Neural cell (in vitro differentiated cells): ENCODE measurements around the gene ARL8A. TPM values are rescaled to one million over a fixed set of nuclear protein-coding genes. Genes with fewer than 3 reads are reported as not detected.

ENCODE experiments used
- H2AFZ ChIP-seq: fragments of 200-600, 300-800 bp; sonication (generic), shearing (Covaris generic); 2 replicates; pipeline ENCODE4 v1.6.0; 2014; ENCODE audit warnings: low read depth, mild to moderate bottlenecking, antibody characterized with exemption, low read length, moderate library complexity
- H3F3A ChIP-seq: fragments of 200-600 bp; shearing (Covaris generic); 2 replicates; pipeline ENCODE4 v1.6.1; 2016; ENCODE audit warnings: mild to moderate bottlenecking, moderate library complexity, mixed read lengths, antibody characterized with exemption, low read length; ENCODE audit not compliant: insufficient read depth, poor library complexity, severe bottlenecking
- H3K27ac ChIP-seq: fragments of 200-600, 300-800 bp; sonication (generic), shearing (Covaris generic); 2 replicates; pipeline ENCODE4 v1.5.1; 2014; ENCODE audit warnings: mild to moderate bottlenecking, low read length, moderate library complexity
- H3K27me3 ChIP-seq: fragments of 300-800, 200-600 bp; sonication (generic), shearing (Covaris generic); 2 replicates; pipeline ENCODE4 v1.6.0; 2014; ENCODE audit warnings: mild to moderate bottlenecking, low read depth, low read length, moderate library complexity; ENCODE audit not compliant: insufficient read depth
- H3K36me3 ChIP-seq: fragments of 300-800, 200-600 bp; sonication (generic), shearing (Covaris generic); 2 replicates; pipeline ENCODE4 v1.5.1; 2014; ENCODE audit warnings: mild to moderate bottlenecking, antibody characterized with exemption, low read length, moderate library complexity; ENCODE audit not compliant: insufficient read depth
- H3K4me2 ChIP-seq: fragments of 300-800, 200-600 bp; sonication (generic), shearing (Covaris generic); 2 replicates; pipeline ENCODE4 v1.6.0; 2014; ENCODE audit warnings: mild to moderate bottlenecking, low read length
- H3K4me3 ChIP-seq: fragments of 300-800, 200-600 bp; sonication (generic), shearing (Covaris generic); 2 replicates; pipeline ENCODE4 v1.5.1; 2014; ENCODE audit warnings: mild to moderate bottlenecking, low read length, moderate library complexity
- H3K79me2 ChIP-seq: fragments of 200-600 bp; shearing (Covaris generic); replicated peaks from 2 replicates; pipeline ENCODE4 v1.6.0; 2014; ENCODE audit warnings: mild to moderate bottlenecking, low read length, moderate library complexity; ENCODE audit not compliant: insufficient read depth
- H3K9ac ChIP-seq: fragments of 300-800, 200-600 bp; sonication (generic), shearing (Covaris generic); 2 replicates; pipeline ENCODE4 v1.6.1; 2016; ENCODE audit warnings: mild to moderate bottlenecking, low read length, mixed read lengths
- H3K9me2 ChIP-seq: fragments of 200-600 bp; shearing (Covaris generic); 2 replicates; pipeline ENCODE4 v1.6.1; 2016; ENCODE audit warnings: mild to moderate bottlenecking, low read length, mixed read lengths; ENCODE audit not compliant: insufficient read depth
- H3K9me3 ChIP-seq: fragments of 200-600, 300-800 bp; sonication (generic), shearing (Covaris generic); 2 replicates; pipeline ENCODE4 v1.6.1; 2016; ENCODE audit warnings: mild to moderate bottlenecking, mixed run types, low read length, moderate library complexity, mixed read lengths
- H4K20me1 ChIP-seq: fragments of 200-600 bp; shearing (Covaris generic); 2 replicates; pipeline ENCODE4 v1.6.1; 2016; ENCODE audit warnings: mild to moderate bottlenecking, mixed run types; ENCODE audit not compliant: insufficient read depth
- EP300 ChIP-seq: fragments of 450-650 bp; conservative IDR thresholded peaks from 2 replicates; pipeline ENCODE4 v1.6.1; 2014; ENCODE audit warnings: antibody characterized with exemption, mild to moderate bottlenecking, moderate library complexity; ENCODE audit not compliant: poor library complexity, severe bottlenecking
- EZH2 ChIP-seq: fragments of 200-600, 300-800 bp; shearing (Covaris generic), sonication (generic); IDR thresholded peaks from 2 replicates; pipeline ENCODE4 v1.6.1; 2014; ENCODE audit warnings: antibody characterized with exemption, low read length, borderline replicate concordance, mild to moderate bottlenecking; ENCODE audit not compliant: insufficient read depth, poor library complexity, severe bottlenecking
- MXI1 ChIP-seq: fragments of 450-650 bp; conservative IDR thresholded peaks from 2 replicates; pipeline ENCODE4 v1.6.1; 2014; ENCODE audit warnings: antibody characterized with exemption, mild to moderate bottlenecking; ENCODE audit not compliant: poor library complexity, severe bottlenecking
- POLR2AphosphoS5 ChIP-seq: IDR thresholded peaks from 2 replicates; pipeline ENCODE4 v1.6.1; 2012
- RAD21 ChIP-seq: fragments of 450-650 bp; conservative IDR thresholded peaks from 2 replicates; pipeline ENCODE4 v1.6.1; 2014; ENCODE audit warnings: antibody characterized with exemption, mild to moderate bottlenecking, moderate library complexity
- SMC3 ChIP-seq: fragments of 450-650 bp; conservative IDR thresholded peaks from 2 replicates; pipeline ENCODE4 v1.6.1; 2014; ENCODE audit warnings: antibody characterized with exemption, mild to moderate bottlenecking, moderate library complexity; ENCODE audit not compliant: poor library complexity
- TAF1 ChIP-seq: IDR thresholded peaks from 2 replicates; pipeline ENCODE4 v1.6.1; 2012; ENCODE audit warnings: low read depth
- polyA plus RNA-seq: library from polyadenylated mRNA; depleted of rRNA; stranded (reverse); fragments of >200 nt; gene quantifications from 2 replicates; pipeline ENCODE4 v1.2.3, GENCODE V29; 2014
- TF ChIP-seq, protein P1 (sequence below): IDR thresholded peaks from 2 replicates; pipeline ENCODE4 v1.6.1; 2012; ENCODE audit warnings: borderline replicate concordance
- TF ChIP-seq, protein P2 (sequence below): fragments of 450-650 bp; IDR thresholded peaks from 2 replicates; pipeline ENCODE4 v1.5.1; 2014; ENCODE audit warnings: antibody characterized with exemption, mild to moderate bottlenecking, moderate library complexity; ENCODE audit not compliant: poor library complexity, severe bottlenecking

ARL8A gene
- polyA plus RNA-seq, 1 donor from 2014 or later, result 89.4 TPM

DNA sequence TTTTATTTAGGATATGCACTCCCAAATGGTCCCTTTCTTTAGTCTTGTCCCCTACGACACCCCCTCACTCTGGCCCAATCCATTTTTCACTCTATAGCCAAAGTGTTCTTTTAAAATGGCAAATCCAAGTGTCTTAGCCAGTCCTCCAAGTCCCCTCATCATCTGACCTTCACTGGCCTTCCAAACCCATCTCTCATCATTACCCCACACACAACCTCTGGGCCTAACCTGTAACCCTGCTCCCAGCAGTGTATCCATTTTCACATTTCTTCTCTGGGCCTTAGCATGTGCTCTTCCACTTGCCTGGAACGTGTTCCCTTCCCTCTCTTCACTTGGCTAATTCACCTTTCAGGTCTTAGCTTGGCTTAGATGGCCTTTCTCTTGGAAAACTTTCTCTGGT, 6.5 kb upstream of the ARL8A start:
- H3K9me3 ChIP-seq, result no peaks in the 10 kb centered on the region
- no peaks in the 10 kb centered on the region for H3F3A ChIP-seq
- no peak overlapping the region for H2AFZ ChIP-seq
- no peaks in the 10 kb centered on the region for H3K9me2 ChIP-seq
- H3K27me3 ChIP-seq, result no peaks in the 10 kb centered on the region
- no peak overlapping the region for H3K9ac ChIP-seq
- no peak overlapping the region for H3K4me3 ChIP-seq
- H4K20me1 ChIP-seq, result no peaks in the 10 kb centered on the region
- H3K79me2 ChIP-seq, result no peaks in the 10 kb centered on the region
- H3K36me3 ChIP-seq, result no peaks in the 10 kb centered on the region
- H3K27ac ChIP-seq, result no peak overlapping the region
- TF ChIP-seq RAD21, result no peak
- TF ChIP-seq, protein P1, sequence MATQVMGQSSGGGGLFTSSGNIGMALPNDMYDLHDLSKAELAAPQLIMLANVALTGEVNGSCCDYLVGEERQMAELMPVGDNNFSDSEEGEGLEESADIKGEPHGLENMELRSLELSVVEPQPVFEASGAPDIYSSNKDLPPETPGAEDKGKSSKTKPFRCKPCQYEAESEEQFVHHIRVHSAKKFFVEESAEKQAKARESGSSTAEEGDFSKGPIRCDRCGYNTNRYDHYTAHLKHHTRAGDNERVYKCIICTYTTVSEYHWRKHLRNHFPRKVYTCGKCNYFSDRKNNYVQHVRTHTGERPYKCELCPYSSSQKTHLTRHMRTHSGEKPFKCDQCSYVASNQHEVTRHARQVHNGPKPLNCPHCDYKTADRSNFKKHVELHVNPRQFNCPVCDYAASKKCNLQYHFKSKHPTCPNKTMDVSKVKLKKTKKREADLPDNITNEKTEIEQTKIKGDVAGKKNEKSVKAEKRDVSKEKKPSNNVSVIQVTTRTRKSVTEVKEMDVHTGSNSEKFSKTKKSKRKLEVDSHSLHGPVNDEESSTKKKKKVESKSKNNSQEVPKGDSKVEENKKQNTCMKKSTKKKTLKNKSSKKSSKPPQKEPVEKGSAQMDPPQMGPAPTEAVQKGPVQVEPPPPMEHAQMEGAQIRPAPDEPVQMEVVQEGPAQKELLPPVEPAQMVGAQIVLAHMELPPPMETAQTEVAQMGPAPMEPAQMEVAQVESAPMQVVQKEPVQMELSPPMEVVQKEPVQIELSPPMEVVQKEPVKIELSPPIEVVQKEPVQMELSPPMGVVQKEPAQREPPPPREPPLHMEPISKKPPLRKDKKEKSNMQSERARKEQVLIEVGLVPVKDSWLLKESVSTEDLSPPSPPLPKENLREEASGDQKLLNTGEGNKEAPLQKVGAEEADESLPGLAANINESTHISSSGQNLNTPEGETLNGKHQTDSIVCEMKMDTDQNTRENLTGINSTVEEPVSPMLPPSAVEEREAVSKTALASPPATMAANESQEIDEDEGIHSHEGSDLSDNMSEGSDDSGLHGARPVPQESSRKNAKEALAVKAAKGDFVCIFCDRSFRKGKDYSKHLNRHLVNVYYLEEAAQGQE, result no peak
- no peak for TF ChIP-seq EP300
- TF ChIP-seq, protein P2, sequence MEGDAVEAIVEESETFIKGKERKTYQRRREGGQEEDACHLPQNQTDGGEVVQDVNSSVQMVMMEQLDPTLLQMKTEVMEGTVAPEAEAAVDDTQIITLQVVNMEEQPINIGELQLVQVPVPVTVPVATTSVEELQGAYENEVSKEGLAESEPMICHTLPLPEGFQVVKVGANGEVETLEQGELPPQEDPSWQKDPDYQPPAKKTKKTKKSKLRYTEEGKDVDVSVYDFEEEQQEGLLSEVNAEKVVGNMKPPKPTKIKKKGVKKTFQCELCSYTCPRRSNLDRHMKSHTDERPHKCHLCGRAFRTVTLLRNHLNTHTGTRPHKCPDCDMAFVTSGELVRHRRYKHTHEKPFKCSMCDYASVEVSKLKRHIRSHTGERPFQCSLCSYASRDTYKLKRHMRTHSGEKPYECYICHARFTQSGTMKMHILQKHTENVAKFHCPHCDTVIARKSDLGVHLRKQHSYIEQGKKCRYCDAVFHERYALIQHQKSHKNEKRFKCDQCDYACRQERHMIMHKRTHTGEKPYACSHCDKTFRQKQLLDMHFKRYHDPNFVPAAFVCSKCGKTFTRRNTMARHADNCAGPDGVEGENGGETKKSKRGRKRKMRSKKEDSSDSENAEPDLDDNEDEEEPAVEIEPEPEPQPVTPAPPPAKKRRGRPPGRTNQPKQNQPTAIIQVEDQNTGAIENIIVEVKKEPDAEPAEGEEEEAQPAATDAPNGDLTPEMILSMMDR, result no peak
- TF ChIP-seq EZH2, result no peak
- no peak for TF ChIP-seq POLR2AphosphoS5
- TF ChIP-seq SMC3, result no peak
- TF ChIP-seq MXI1, result no peak
- TF ChIP-seq TAF1, result no peak
- no peak overlapping the region for H3K4me2 ChIP-seq

DNA sequence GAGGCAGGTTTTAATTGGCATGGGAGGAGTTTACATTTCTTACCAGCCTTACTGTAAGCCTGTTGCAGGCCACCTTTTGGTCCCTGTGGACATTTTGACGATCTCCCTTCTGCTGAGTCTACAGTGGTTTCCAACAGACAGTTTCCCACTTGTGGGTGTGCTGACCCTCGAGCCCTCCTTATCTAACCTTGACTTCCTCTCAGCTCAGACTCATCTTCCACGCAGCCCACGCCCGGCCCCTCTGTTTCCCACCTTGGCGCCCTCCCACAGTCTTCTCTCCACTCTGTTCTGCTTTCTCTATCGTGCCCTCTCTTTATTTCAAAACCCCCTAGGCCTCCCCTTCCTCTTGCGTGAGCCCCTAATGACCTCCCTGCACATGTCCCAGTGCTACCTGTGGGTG, 6.1 kb upstream of the ARL8A start:
- Histone ChIP-seq H4K20me1 (no peaks in the 10 kb centered on the region), H3K9me3 (no peaks in the 10 kb centered on the region), H3K4me2 (no peak overlapping the region), H3K9ac (no peak overlapping the region), H3K27ac (no peak overlapping the region), H3K9me2 (no peaks in the 10 kb centered on the region), H3K36me3 (no peaks in the 10 kb centered on the region), H2AFZ (no peak overlapping the region), H3K27me3 (no peaks in the 10 kb centered on the region), H3K4me3 (no peak overlapping the region), H3K79me2 (no peaks in the 10 kb centered on the region), H3F3A (no peaks in the 10 kb centered on the region)
- TF ChIP-seq EZH2 (no peak), TAF1 (no peak)

DNA sequence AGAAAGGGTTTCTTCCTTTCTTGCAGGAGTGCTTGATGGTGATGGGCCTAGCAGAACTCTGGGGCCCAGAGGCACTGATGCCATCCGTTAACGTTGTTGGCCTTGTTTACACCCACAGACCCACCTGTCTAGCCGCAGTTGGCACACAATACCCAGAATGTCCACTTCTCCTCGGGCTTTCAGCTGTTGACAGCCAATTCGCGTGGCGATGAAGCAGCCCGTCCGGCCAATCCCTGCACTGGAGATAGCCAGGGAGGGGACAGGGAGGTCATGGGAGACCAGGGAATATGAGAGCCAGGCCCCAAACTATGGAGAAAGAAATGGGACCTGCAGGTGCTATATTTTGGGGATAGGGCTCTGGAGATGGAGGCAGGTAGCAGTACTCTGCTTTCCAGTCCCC, 5.7 kb upstream of the ARL8A start:
- no peaks in the 10 kb centered on the region for H4K20me1 ChIP-seq
- H3K9me2 ChIP-seq, result no peaks in the 10 kb centered on the region
- no peak overlapping the region for H3K4me2 ChIP-seq
- H3K9ac ChIP-seq, result no peak overlapping the region
- no peak for TF ChIP-seq RAD21
- TF ChIP-seq MXI1, result no peak
- TF ChIP-seq SMC3, result no peak
- TF ChIP-seq TAF1, result no peak
- no peak for TF ChIP-seq EZH2
- TF ChIP-seq EP300, result no peak
- TF ChIP-seq, protein P1, result no peak
- TF ChIP-seq, protein P2, result no peak
- TF ChIP-seq POLR2AphosphoS5, result no peak
- H3K4me3 ChIP-seq, result no peak overlapping the region
- H3K27ac ChIP-seq, result no peak overlapping the region
- no peaks in the 10 kb centered on the region for H3K27me3 ChIP-seq
- H2AFZ ChIP-seq, result no peak overlapping the region
- H3K36me3 ChIP-seq, result no peaks in the 10 kb centered on the region
- H3K79me2 ChIP-seq, result peaks cover 2% of the 10 kb centered on the region
- H3F3A ChIP-seq, result no peaks in the 10 kb centered on the region
- no peaks in the 10 kb centered on the region for H3K9me3 ChIP-seq
